Right lobe of liver (tissue), 4 donors: ENCODE measurements around the gene SLC46A3.

Experiments
- POLR2A ChIP-seq: fragments of 450-650 bp; IDR thresholded peaks from one replicate; pipeline ENCODE4 v1.6.1; 2017; ENCODE audit warnings: antibody characterized with exemption, mild to moderate bottlenecking
- TF ChIP-seq, protein P1 (sequence below), 4 donors: fragments of 200-600 bp in 3 of 4; fragments of 450-650 bp in 1 of 4; IDR thresholded peaks; one replicate each; pipeline versions ENCODE4 v1.5.1 to v1.8.0; 2016 to 2022; ENCODE audit warnings: antibody characterized with exemption in 4 of 4, mild to moderate bottlenecking in 2 of 4
- donor health status: DM: no; HTN: no; CAD: no.
- donor health status: DM: no; HTN: no; CAD: no.
- donor health status: DM: no; HTN: yes; CAD: no.

DNA sequence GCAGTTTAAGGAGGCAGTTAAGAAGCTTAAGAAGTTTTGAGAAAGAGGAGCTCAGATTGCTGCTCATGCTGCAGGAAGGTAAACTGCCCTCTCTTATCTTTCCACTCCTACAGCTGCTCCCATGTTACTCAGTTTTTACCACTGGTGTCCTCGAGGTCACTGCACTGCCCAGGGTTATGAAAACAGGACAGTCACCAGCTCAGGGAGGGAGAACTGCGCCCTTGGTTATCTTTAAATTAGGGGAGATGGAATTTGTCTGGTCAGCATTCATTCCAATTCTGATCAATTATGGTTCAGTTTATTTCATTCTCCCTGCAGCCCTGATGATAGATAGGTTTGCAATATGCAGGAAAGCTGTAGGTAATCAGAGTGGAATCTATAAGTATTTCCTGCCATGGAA is 10.8 kb upstream of the SLC46A3 start:
- TF ChIP-seq, protein P1, sequence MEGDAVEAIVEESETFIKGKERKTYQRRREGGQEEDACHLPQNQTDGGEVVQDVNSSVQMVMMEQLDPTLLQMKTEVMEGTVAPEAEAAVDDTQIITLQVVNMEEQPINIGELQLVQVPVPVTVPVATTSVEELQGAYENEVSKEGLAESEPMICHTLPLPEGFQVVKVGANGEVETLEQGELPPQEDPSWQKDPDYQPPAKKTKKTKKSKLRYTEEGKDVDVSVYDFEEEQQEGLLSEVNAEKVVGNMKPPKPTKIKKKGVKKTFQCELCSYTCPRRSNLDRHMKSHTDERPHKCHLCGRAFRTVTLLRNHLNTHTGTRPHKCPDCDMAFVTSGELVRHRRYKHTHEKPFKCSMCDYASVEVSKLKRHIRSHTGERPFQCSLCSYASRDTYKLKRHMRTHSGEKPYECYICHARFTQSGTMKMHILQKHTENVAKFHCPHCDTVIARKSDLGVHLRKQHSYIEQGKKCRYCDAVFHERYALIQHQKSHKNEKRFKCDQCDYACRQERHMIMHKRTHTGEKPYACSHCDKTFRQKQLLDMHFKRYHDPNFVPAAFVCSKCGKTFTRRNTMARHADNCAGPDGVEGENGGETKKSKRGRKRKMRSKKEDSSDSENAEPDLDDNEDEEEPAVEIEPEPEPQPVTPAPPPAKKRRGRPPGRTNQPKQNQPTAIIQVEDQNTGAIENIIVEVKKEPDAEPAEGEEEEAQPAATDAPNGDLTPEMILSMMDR (IDR thresholded peaks at IDR 0.05), result no peak
- no peak for TF ChIP-seq POLR2A
